Skeletal muscle cell (primary cell): ENCODE measurements around the gene DNAJB11.

Experiments
- DNase-seq: peaks from one replicate; pipeline ENCODE4 v3.0.0-alpha.2; 2010; ENCODE audit warnings: low read depth
- H3K4me3 ChIP-seq: 2 replicates; pipeline ENCODE4 v1.5.1; 2011; ENCODE audit warnings: low read depth, mild to moderate bottlenecking, control low read depth, low read length, moderate library complexity

The DNAJB11 gene

DNA sequence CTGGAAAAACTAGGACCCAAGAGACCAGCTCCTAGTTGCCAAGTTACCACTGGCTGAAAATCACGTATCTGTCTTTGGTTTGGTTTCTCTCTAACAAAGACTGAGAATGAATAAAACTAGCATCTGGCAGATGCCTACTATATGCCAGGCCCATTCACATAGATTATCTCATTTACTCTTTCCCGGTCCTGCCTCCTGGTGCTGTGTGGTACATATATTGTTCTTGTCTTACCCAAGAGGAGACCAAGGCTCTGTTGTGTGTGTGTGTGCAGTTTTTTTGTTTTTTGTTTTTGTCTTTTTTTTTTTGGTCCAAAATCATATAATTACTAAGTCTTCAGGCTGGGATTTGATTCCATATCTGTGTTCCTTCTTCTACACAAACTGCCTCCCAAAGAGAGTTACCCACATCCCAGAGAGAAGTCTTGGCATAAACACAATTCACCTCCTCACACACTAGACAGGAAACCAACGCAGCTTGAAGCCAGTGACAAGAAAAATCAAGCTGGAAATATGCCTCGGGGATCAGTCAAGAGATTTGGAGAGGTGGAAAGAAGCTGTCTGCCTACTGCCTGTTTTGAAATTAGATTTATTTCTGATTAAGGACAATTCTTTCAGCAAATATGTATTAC is 43.2 kb downstream of the DNAJB11 start:
- no peak for DNase-seq

DNA sequence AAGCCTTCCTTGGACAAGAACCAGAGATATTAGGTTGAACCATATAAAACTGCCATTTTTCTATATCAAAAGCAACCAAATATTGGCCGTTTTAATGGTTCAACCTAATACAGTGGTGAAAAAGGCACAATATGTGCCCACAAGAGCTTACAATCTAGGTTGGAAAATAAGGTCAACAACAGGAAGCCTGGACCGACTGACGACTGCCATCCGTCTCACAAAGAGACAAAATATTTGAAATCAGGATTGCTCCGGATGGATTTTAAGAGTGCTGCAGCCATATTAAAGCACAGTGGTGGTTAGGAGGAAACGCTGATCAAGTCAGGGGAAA is 43.7 kb downstream of the DNAJB11 start:
- H3K4me3 ChIP-seq: no peak overlapping the region
- no peak for DNase-seq

More for the DNA sequence above, 43.2 kb downstream of the DNAJB11 start:
- H3K4me3 ChIP-seq: no peak overlapping the region

DNA sequence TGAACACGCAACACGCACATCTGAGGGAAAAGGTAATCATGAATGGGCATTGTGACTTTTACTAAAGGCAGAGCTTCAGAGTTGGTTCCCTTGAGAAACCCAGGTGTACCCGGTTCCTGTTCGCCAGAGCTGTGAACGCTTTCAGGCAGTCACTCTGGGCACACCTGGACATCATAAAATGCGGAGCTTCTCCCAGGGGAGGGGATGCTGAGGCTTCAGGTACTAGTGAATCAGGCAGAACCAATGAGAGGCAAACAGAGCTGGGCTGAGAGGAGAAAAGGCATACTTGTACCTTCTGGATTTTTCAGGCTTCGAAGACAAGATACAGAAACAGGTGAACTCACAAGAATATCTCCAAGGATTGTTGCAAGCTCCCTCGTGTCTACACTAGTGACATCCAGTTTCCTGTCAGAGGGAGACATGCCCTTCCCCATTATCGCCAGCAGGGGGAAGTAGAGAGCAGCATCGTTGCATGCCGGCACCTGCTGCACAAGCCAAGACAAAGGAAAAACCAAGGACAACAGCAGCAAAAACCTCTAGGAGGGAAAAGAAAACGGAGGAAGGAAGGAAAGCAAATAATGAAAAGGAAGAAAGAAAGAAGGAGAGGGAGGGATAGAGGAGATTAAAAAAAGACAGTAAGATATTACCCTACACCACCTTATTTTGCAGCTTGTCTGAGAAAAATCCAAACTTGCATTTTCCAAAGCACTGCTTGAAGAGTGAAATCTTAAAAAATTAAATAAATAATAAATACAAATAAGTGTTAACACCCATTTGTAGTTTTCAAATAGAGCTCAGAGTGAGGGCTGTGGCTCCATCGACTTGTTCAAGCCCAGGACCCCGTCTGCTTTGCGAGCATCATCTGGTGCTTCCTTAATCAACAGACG is 44.3 kb downstream of the DNAJB11 start:
- no peak for DNase-seq
- H3K4me3 ChIP-seq: no peak overlapping the region

DNA sequence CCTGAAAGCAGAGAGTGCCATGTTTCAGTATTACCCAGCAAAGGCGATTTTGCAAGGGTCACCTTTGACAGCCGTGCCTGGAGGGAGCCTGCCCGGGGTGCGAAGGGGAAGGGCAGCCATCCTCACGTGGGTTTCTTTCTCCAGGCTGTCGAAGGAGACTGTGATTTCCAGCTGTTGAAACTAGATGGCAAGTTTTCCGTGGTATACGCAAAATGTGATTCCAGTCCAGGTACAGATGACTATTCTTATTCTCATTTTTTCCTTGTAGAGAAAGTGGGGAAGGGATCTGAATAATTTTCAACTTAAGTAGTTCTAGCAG is 45.7 kb downstream of the DNAJB11 start:
- no peak overlapping the region for H3K4me3 ChIP-seq
- DNase-seq: no peak

DNA sequence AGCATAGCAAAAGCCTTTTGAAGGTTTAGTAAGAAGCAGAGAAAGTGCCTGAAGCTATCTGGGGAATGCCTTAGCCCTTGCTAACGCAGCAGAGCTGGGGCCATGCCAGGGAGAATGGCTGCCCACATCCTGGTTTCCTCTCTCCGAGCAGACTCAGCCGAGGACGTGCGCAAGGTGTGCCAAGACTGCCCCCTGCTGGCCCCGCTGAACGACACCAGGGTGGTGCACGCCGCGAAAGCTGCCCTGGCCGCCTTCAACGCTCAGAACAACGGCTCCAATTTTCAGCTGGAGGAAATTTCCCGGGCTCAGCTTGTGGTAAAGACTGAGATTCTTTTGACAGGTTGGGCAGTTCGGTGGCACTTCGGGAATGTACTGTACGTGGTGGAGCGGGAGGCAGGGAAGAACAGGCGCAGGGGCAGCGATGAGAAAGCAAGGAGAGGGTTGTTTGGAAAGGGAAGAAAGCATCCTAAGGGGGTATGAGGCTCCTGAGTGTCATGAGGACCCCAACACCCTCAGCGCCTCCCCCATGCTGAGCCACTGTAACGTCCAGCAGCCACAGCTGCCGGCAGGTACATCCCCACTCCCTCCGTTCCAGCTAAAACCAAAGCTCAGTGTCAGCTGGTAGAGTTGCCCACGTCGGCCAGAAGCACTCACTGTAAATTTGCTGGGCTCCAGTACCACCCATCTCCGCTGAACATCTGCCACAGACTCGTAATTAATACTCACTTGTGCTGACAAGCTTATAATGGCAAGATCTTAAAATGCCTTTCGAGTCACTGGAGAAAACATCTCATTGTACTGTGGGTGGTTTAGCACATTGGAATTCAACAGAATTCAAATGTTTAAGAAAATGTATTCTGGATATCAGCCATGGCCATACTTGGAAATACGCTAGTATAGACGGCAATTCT is 46.8 kb downstream of the DNAJB11 start:
- DNase-seq: peak; percentile 83
- H3K4me3 ChIP-seq: peak overlapping the region; percentile 28

DNA sequence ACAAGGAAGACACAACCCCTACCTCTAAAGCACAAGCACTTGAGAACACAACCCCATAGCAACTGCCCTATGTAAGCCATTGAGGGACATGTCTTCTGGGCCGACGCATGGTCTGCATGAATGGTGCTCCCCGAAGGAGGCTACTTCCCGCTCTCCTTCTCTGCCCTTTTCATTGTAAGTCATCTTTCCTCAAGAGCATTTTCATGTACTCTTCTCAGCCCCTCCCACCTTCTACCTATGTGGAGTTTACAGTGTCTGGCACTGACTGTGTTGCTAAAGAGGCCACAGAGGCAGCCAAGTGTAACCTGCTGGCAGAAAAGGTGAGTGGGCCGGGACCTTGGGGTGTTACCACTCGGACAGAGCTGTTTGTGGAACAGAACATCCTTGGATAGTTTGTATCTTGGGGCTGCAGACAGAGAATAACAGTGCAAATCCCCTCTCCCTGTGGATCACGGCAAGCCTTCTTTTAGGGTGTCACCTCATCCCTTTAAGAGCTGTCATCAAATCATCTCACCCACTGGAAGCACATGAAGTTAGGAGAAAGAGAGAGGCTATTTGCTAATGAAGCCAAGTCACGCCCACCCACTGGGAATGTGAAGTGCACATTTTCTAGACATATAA is 47.9 kb downstream of the DNAJB11 start:
- no peak overlapping the region for H3K4me3 ChIP-seq
- no peak for DNase-seq

DNA sequence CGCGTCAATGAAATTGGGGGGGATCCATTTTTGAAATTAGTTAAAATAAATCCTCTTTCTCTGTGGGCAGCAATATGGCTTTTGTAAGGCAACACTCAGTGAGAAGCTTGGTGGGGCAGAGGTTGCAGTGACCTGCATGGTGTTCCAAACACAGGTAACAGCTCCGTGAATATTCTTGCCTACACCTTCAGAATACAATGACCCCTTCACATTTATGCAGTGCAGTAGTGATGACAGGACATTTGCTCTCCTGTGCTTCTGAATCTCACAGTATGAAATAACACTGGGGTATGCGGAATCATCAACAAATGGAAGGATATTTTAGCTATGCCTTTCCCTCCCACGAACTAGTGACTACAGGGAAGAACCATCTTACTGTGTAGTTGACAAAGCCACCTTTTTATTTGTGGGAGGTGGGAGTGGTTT is 49.3 kb downstream of the DNAJB11 start:
- DNase-seq: no peak
- H3K4me3 ChIP-seq: no peak overlapping the region

DNA sequence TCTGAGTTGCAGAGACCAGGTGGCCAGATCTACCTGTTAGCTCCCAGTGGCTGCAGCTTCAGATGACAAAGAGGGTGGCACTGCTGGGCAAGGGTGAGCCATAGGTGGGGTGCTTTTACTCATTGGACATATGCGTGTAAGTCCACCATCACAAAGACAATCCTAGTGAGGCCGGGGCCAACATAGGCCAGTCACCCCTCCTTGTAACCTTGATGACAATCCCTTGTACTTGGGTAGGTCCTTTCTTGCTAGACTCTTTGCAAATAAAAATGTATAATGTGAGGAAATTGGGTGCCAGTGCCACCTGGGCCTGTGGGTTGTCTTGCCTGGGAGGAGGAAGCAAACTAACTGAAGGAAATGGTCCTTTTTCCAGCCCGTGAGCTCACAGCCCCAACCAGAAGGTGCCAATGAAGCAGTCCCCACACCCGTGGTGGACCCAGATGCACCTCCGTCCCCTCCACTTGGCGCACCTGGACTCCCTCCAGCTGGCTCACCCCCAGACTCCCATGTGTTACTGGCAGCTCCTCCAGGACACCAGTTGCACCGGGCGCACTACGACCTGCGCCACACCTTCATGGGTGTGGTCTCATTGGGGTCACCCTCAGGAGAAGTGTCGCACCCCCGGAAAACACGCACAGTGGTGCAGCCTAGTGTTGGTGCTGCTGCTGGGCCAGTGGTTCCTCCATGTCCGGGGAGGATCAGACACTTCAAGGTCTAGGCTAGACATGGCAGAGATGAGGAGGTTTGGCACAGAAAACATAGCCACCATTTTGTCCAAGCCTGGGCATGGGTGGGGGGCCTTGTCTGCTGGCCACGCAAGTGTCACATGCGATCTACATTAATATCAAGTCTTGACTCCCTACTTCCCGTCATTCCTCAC is 49.9 kb downstream of the DNAJB11 start:
- H3K4me3 ChIP-seq: no peak overlapping the region
- no peak for DNase-seq

DNA sequence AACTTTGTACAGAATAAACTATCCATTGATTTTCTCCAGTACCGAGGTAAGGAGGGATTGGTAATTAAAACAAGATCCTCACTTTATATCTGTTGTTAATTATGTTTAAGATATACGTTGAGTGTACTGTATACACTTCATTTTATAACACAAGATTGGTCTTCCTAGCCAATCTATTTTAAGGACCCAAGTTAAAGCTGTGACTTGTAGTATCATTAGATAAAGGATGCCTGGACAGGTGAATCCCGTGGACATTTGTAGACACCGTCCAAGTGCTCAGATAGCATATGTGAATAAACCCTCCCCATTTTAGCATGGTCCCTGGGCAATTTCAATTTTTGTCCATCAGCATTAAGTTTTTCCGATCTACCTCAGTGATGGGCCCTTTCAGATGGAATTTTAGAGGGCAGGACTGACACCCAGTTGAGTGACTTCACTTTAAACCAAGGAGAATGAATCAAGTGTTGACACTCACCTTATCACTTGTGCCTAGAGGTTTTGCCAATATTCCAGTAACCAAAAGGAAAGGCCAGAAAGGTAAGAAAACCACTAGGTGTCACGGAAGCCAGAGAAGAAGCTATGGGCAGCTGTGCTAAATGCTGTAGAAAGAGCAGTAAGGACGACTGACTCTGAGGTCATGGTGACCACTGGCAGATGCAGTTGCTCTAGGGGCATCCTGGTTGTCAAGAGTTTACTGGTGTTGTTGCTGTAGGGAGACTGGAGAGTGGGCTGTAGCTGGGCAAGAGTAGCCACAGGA is 51.6 kb downstream of the DNAJB11 start:
- no peak for DNase-seq
- H3K4me3 ChIP-seq: no peak overlapping the region

DNA sequence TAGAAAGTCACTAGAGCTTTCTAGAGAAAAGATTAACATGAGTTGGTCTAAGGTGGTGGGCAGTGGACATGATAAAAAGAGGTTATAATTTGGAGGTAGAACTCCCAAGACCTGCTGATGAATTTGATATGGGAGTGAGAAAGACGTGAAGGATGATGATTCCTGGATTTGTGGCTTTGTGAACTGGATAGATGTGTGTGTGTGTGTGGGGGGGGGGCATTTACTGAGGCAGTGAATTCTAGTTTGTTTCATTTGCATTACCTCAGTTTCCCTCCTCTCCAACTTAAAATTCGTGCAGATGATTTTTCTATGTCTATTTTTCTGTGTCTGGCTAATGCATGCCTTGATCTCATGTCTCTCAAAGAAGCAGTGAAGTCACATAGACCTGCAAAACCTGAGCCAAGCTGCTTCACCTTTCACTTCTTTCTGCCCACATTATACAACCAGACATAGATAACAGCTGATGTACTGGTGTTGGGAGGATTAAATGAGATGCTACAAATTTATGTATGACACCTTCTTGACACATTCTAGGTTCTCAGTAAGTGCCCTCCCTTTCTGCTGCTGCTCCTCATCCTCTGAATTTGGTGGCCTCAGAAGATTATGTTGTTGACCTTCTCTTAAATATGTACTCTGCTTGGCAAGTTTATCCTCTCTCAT is 52.3 kb downstream of the DNAJB11 start:
- no peak overlapping the region for H3K4me3 ChIP-seq
- DNase-seq: no peak

DNA sequence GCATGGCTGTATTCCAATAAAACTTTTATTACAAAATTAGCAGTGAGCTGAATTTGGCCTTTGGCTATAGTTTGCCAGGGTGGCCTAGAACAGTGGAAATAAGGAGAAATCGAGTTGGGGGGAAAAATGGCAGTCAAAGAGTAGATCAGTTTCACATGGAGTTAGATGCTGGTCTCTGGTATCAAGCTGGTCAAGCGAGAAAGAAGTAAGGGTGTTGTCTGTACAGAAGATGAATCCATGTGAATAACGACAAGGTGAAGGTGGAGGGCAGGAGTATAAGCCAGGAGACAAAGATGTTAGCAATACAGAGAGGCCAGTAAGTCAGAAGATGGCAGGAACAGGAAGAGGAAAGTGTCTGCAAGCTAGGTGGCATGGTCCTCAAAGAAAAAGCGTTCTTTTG is 54.1 kb downstream of the DNAJB11 start:
- no peak for DNase-seq
- H3K4me3 ChIP-seq: no peak overlapping the region

DNA sequence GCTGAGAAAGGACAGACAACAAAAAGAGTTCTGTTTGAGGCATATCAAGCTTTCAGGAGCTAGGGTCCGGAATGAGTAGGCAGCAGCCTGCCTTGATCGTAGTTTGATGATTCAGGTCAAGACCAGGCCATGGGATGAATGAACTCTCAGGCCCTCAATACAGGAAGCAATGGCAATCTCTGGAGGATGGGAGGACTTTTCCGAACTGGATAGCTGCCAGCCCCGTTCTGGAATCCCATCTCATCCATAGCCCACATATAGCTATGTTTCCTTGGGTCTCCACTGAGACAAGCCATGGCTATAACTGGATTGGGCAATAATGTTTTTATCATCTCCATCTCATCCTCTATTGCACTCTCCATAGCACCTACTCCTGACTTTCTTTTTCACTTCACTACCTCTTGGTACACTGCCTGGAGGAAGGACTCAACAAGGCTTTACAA is 55.1 kb downstream of the DNAJB11 start:
- no peak overlapping the region for H3K4me3 ChIP-seq
- no peak for DNase-seq

DNA sequence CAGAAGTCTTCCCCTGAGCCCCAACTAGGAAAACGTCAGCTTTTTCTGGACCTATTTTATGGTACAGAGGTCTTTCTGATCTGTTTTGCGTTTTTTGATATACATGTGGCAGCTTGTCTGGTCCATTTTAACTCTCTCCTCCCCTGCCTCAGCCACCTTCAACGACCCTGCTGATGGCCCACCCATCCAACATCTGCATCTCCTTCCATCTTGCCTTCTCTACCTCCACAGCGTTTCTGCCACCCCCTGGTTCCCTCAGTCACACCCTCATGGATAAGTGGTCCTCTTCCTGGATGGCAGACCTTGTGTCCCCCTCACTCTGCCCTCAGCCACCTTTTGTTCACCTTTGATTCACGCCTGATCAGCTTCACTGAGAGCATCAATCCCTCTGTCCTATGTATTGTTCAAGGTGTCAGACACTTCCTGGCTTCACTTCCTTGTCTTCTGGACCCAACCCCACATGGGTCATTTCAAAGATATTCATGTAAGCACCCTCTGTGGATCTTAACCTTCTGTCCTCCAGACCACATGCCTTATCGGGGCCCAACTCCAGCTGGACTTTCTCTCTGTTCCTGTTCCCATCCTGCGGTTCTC is 55.8 kb downstream of the DNAJB11 start:
- no peak overlapping the region for H3K4me3 ChIP-seq

DNA sequence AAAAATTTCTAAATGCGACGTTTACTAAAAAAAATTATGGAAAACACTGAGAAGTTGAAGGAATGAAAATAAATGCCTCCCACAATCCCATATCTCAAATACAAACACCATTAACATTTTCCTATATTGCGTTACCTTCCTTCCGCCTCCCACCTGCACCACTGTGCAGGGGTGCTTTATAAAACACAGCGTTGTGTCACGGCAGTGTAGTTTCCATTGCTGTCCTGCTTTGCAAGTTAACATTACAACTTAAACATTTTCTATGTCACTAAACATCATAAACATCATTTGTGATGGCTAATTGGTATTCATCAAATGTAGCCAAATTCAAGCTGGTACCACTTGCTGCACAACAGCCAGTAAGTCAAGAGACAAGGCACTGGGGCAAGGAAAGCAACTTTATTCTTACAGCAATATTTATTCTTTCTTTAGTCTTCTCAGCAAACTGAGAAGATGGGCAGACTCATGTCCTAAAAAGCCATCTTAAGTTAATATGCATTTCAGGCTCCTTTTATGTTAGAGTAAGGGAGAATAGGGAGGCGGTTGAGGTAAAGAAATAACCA is 57.4 kb downstream of the DNAJB11 start:
- no peak overlapping the region for H3K4me3 ChIP-seq
- DNase-seq: no peak

More for the DNA sequence above, 55.8 kb downstream of the DNAJB11 start:
- no peak for DNase-seq

DNA sequence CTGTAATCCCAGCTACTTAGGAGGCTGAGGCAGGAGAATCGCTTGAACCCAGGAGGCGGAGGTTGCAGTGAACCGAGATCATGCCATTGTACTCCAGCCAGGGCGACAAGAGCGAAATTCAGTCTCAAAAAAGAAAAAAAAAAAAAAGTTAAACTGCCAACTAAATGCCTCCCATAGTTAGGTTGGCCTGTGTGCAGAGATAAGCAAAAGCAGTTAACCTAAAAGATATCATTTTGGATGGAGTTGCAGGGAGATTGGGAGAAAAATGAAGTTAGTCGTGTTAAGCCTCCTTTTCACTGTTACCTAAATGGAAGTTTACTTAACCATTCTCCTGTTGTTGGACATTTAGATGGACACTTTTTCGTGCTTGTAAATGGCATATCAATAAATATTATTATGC is 58.2 kb downstream of the DNAJB11 start:
- DNase-seq: no peak
- no peak overlapping the region for H3K4me3 ChIP-seq

DNA sequence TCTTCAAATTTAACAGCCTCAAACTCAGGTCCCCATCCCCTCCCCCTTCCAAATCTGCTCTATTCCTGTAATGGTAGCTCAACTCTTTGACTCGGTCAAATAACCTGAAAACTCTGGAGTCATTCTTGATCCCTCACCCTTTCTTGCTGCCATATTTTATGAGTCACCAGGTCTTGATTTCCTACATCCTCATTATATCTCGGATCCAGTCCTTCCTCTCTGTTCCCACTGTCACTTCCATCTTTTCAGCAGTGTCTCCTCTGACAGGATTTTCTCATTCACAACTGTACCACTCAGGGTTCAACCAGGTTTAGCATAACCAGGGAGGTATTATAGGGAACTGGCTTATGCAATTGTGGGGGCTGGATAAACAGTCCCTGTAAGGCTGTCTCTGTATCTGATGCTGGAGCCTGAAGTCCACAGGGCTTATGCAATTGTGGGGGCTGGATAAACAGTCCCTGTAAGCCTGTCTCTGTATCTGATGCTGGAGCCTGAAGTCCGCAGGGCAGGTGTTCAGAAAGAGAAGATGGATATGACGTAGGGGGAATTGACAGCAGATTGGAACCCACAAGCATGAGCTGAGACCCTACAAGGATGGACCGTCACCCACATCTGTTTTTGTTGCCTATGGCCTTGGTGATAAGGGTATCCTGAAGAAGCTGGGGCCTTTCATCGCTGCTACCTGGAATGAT is 60.6 kb downstream of the DNAJB11 start:
- no peak for DNase-seq
- H3K4me3 ChIP-seq: no peak overlapping the region
